Measurements from ENCODE around the gene CFAP97.

DNA sequence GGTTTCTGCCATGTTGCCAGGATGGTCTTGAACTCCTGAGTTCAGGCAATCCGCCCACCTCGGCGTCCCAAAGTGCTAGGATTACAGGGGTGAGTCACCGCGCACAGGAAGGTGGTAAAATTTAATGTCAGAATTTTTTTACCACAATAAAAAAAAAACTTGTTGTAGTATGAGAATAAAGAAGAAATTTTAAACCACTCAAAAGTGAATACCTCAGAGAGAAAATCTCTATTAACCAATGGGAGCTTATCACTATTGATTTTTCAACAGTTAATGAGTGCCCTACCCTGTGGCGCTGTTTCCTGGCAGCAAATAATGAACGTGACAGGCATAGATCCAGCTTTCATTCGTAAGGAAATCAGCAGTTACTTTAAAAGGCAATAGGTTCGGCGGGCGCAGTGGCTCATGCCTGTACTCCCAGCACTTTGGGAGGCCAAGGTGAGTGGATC lies 93.4 kb downstream of the CFAP97 start:
- no peak for TF ChIP-seq POLR2A (IDR thresholded peaks at IDR 0.05)
- TF ChIP-seq, protein P1, sequence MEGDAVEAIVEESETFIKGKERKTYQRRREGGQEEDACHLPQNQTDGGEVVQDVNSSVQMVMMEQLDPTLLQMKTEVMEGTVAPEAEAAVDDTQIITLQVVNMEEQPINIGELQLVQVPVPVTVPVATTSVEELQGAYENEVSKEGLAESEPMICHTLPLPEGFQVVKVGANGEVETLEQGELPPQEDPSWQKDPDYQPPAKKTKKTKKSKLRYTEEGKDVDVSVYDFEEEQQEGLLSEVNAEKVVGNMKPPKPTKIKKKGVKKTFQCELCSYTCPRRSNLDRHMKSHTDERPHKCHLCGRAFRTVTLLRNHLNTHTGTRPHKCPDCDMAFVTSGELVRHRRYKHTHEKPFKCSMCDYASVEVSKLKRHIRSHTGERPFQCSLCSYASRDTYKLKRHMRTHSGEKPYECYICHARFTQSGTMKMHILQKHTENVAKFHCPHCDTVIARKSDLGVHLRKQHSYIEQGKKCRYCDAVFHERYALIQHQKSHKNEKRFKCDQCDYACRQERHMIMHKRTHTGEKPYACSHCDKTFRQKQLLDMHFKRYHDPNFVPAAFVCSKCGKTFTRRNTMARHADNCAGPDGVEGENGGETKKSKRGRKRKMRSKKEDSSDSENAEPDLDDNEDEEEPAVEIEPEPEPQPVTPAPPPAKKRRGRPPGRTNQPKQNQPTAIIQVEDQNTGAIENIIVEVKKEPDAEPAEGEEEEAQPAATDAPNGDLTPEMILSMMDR (IDR thresholded peaks at IDR 0.05) = no peak
